Gastroesophageal sphincter (tissue), 3 donors: Measurements from ENCODE around the gene FOXP4.

Source experiments
- CTCF ChIP-seq, 4 experiments: fragments of 200-600 bp in 2 of 4; fragments of 450-650 bp in 2 of 4; sonication (generic) in 1 of 4; IDR thresholded peaks; one replicate each; pipeline ENCODE4 v1.5.1; 2017 to 2019; ENCODE audit warnings: antibody characterized with exemption in 4 of 4, mild to moderate bottlenecking in 2 of 4, moderate library complexity in 2 of 4
- POLR2AphosphoS5 ChIP-seq: sonication (generic); formaldehyde crosslinking; IDR thresholded peaks from one replicate; pipeline ENCODE4 v1.6.1; 2017; ENCODE audit warnings: antibody characterized with exemption

GRCh38 chr6:41573985-41574384 lies 27.8 kb downstream of the FOXP4 start:
- TF ChIP-seq CTCF (IDR thresholded peaks at IDR 0.05) = no peak
- TF ChIP-seq POLR2AphosphoS5 = no peak
